Fibroblast of mammary gland (primary cell): ENCODE data around the gene NCK1.

Source experiments
- DNase-seq: peaks from one replicate; pipeline ENCODE4 v3.0.0-alpha.2; 2010; ENCODE audit warnings: low read depth
- H3K4me3 ChIP-seq: 2 replicates; pipeline ENCODE4 v1.5.1; 2011; ENCODE audit warnings: low read depth, mild to moderate bottlenecking, low read length, moderate library complexity; ENCODE audit not compliant: control insufficient read depth
- TF ChIP-seq, protein P1 (sequence below): conservative IDR thresholded peaks from 2 replicates; pipeline ENCODE4 v1.5.1; 2011; ENCODE audit warnings: low read depth, low read length, inconsistent platforms; ENCODE audit not compliant: control insufficient read depth, insufficient read depth

The NCK1 gene

DNA sequence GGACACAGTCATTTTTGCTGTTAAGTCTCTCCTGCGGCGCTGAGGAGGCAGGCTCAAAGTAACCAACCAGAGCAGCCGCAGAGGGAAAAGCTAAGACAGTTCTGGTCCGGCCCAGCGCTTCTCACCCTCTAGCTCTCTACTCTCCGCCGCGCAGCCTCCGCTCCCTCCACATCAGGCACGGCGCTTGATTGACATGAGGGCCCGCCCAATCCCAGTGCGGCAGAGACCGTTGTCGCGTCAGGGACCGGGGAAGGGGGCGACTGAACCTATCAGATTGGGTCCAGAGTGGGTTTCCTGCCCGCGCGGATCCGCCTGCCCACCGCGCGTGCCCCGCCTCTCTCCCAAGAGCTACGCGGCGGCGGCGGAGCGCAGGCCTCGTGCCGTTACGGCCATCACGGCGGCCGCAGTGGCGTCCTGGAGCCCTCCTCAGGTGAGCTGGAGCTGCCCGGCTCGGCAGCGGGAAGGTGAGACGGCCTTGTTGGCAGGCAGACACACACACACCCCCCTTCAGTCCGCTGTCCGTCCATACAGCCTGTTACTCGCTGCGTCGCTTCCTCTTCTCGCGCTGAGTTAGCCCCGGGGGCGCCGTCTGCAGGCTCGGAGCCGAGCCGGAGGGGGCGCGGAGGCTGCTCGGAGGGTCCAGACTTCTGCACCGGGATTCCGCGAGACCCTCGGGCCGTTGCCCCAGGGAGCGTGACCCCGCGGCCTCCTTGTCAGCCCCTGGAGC lies at the start of gene NCK1:
NCK1 (plus strand) TSS at position 319 of the 727 bp plus-strand sequence. CDS start 65,794 bp downstream, outside the sequence.
- H3K4me3 ChIP-seq, result peak within 1 kb of the TSS; percentile 86
- TF ChIP-seq, protein P1, sequence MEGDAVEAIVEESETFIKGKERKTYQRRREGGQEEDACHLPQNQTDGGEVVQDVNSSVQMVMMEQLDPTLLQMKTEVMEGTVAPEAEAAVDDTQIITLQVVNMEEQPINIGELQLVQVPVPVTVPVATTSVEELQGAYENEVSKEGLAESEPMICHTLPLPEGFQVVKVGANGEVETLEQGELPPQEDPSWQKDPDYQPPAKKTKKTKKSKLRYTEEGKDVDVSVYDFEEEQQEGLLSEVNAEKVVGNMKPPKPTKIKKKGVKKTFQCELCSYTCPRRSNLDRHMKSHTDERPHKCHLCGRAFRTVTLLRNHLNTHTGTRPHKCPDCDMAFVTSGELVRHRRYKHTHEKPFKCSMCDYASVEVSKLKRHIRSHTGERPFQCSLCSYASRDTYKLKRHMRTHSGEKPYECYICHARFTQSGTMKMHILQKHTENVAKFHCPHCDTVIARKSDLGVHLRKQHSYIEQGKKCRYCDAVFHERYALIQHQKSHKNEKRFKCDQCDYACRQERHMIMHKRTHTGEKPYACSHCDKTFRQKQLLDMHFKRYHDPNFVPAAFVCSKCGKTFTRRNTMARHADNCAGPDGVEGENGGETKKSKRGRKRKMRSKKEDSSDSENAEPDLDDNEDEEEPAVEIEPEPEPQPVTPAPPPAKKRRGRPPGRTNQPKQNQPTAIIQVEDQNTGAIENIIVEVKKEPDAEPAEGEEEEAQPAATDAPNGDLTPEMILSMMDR, result no peak
- peak; percentile 96 for DNase-seq

DNA sequence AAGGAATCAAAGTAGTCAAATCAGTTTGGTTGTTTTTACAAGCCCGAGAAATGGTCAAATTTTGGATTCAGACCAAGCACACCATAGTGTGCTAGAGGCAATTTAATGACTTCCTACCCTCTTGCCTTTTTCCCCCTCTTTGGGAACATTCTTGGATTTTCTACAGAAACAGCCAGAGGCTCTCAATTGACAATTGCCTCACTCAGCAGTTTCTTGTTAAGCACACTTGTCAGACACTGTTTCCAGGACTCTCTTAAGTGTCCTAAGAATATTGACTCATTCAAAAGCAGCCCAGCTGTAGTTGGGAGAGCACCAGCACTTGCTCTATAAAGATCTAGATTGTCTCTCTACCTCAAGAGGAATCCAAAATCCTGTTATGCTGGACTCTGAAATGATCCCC lies 44.6 kb upstream of the NCK1 start:
- DNase-seq, result peak; percentile 48
- TF ChIP-seq, protein P1, result no peak
- H3K4me3 ChIP-seq, result no peak overlapping the region

DNA sequence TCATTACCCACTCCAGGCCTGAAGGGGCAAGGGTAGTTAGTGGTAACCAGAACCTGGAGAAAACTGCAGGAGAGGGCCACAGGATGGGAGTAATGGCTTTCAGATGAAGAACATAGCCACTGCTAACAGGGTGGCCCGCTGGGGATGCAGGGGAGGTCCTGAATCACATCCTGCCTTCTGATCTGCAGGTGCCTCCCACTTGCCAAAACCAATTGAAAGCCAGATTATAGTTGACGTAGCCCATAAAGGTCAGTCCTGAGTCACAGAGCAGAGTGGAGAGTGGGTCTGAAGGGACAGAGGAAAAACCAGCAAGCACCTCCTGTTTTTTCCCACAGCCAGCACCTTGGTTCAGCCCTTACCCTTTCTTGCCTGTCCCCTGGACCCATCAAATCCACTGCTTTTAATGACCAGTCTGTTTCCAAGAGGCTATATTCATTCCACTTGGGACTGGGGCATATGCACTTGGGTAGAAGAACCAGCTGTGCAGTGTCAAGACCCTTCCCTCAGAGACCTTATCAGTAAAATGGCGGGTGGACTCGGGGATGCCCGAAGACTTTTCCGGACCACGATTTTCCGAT lies 43.7 kb upstream of the NCK1 start:
- DNase-seq, result peak; percentile 96
- peak overlapping the region; percentile 63 for H3K4me3 ChIP-seq
- TF ChIP-seq, protein P1, result peak; percentile 42

DNA sequence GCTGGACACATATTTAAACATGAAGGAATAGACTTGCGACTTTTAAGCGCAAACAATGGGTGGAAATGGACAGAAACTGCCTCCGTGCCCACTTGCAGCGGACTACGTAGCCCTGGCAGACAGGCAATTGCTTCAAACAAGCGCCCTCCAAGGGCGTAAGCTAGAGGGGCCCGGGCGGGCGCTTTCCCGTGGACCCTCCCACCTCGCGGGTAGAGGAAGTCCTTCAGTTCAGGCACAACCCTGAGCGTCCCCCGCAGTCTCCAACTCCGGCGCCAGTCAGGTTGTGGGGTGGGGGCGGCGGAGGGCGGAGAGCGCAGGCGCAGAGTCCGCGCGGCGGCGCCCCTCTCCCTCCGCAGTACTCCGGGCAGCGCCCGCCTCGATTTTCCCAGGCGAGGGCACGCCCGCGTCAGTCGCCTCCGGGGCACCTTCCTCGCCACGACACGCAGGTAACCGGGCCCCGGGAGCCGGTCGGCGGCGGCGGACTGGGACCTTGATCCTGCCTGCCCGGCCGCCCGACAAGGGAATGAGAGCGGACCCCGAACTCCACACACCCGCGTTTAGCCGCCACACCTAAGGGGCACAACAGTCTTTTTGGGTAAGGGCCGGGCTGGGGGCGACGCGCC lies 43.1 kb upstream of the NCK1 start, which contains the start of gene SLC35G2:
SLC35G2 (plus strand) TSS at position 358 of the 623 bp plus-strand sequence. CDS start 35,335 bp downstream, outside the sequence.
- H3K4me3 ChIP-seq, result peak within 1 kb of the TSS; percentile 63
- DNase-seq, result peak; percentile 50
- TF ChIP-seq, protein P1, result no peak

DNA sequence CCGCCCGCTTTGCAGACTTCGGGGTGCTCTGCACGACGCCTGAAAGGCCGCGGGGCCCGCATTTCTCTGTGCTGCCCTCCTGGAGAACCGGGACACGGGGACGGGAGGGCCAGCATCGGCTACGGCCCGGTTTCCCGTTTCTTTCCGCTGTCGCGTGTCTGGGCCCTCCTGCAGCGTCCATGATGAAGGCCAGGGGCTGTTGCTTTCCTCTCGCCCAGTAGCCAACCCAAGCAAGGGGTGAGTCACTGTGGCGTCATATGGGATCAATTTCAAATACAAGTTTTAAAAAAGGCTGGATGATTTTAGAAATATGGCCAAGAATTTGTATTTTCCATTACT lies 42.6 kb upstream of the NCK1 start:
- peak; percentile 89 for DNase-seq
- H3K4me3 ChIP-seq, result peak overlapping the region; percentile 63
- TF ChIP-seq, protein P1, result no peak

DNA sequence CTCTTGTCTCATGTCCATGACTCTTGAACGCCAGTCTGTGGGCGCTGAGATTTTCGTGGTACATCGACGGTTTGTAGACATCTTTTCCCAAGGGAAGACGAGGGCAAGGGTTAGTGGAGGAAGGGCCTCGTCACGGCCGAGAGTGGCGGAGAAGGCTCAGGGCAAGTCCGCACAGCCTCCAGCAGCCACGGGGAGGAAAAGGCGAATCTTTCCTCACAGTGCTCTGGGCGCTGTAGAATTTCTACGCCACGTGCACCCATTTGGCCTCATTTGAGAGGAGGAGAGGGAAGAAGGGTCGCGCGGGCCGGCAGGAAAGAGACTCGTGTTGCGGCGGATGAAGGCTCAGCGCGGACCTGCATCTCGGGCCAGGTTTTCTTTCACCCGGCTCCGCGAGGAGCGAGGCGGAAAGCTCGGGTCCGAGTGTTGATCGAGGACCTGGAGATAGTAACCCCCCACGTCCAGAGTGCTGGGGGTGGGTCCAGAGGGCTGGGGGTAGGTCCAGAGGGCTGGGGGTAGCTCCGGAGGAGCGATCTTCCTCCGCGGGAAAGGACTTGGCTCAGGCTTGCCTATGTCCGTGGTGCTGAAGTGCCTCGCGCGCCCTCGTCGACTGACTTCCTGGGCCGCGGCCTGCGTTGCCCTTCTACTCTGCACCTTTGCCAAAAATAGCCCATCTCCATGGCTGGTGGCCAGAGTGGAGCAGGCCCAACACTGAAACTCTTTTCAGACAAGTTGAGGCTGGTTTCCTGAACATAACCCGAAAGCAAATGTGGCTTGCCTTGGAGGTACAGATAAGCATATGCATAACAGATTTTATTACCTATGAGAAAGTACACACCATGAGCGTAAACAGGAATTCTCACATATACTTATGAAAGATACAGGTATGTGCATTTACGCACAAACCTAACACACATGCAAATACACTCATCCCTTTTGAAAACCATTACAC lies 42.0 kb upstream of the NCK1 start:
- peak overlapping the region; percentile 63 for H3K4me3 ChIP-seq
- TF ChIP-seq, protein P1, result no peak
- DNase-seq, result peak; percentile 66
